ENCODE results near the gene OTUB2.
A peak's percentile ranks its signal among the peaks of the same experiment; 100 is the strongest.
"Not testable (repeated sequence)": the region's sequence is repeated elsewhere in the genome, so short reads cannot be mapped to it uniquely, and the experiment has no call there.

Gene OTUB2

GRCh38 chr14:94062344-94062940, 36.3 kb downstream of the OTUB2 start (continued):
- no peak for TF ChIP-seq ZFP3 (CRISPR knock-in tag; IDR thresholded peaks at IDR 0.05)
- TF ChIP-seq TOX (CRISPR knock-in tag; IDR thresholded peaks at IDR 0.05; ENCODE audit: borderline replicate concordance): no peak
- no peak for TF ChIP-seq ARNTL (CRISPR knock-in tag; IDR thresholded peaks at IDR 0.05; ENCODE audit: borderline replicate concordance, low read depth)
- TF ChIP-seq, protein P1, sequence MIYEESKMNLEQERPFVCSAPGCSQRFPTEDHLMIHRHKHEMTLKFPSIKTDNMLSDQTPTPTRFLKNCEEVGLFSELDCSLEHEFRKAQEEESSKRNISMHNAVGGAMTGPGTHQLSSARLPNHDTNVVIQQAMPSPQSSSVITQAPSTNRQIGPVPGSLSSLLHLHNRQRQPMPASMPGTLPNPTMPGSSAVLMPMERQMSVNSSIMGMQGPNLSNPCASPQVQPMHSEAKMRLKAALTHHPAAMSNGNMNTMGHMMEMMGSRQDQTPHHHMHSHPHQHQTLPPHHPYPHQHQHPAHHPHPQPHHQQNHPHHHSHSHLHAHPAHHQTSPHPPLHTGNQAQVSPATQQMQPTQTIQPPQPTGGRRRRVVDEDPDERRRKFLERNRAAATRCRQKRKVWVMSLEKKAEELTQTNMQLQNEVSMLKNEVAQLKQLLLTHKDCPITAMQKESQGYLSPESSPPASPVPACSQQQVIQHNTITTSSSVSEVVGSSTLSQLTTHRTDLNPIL (CRISPR knock-in tag; IDR thresholded peaks at IDR 0.05; ENCODE audit: low read depth): no peak
- no peak for TF ChIP-seq PPARA (CRISPR knock-in tag; IDR thresholded peaks at IDR 0.05; ENCODE audit: borderline replicate concordance)
- TF ChIP-seq ZNF8 (CRISPR knock-in tag; IDR thresholded peaks at IDR 0.05): no peak

DNA sequence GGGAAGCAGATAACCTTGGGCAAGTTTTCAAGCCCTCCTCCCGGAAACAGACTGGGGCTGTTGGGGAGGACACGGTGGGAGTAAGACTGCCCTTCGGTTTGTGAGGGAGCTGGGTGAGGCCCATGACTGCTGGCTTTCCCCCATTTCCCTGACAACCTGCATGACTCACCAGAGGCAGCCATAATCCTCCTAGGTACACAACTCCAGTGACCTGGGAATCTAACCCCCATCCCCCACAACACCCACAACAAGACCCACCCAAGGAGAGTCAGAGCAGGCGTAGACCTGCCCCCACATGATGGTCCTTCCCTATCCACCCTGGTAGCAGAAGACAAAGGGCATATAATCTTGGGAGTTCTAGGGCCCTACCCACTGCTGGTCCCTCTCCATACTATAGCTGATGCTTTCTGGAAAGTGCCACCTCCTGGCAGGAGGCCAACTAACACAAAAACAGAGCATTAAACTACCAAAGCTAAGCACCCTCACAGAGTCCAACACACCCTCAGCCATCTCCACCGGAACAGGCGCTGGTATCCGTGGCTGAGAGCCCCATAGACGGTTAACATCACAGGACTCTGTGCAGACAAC, 40.0 kb downstream of the OTUB2 start:
- TF ChIP-seq GLIS3 (CRISPR knock-in tag; IDR thresholded peaks at IDR 0.05): no peak
- no peak for TF ChIP-seq ARNTL (CRISPR knock-in tag; IDR thresholded peaks at IDR 0.05; ENCODE audit: borderline replicate concordance, low read depth)
- TF ChIP-seq, protein P2, sequence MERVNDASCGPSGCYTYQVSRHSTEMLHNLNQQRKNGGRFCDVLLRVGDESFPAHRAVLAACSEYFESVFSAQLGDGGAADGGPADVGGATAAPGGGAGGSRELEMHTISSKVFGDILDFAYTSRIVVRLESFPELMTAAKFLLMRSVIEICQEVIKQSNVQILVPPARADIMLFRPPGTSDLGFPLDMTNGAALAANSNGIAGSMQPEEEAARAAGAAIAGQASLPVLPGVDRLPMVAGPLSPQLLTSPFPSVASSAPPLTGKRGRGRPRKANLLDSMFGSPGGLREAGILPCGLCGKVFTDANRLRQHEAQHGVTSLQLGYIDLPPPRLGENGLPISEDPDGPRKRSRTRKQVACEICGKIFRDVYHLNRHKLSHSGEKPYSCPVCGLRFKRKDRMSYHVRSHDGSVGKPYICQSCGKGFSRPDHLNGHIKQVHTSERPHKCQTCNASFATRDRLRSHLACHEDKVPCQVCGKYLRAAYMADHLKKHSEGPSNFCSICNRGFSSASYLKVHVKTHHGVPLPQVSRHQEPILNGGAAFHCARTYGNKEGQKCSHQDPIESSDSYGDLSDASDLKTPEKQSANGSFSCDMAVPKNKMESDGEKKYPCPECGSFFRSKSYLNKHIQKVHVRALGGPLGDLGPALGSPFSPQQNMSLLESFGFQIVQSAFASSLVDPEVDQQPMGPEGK (CRISPR knock-in tag; IDR thresholded peaks at IDR 0.05; ENCODE audit: borderline replicate concordance): no peak
- no peak for TF ChIP-seq ZC3H10 (CRISPR knock-in tag; IDR thresholded peaks at IDR 0.05)
- no peak for TF ChIP-seq ZNF565 (CRISPR knock-in tag; conservative IDR thresholded peaks at IDR 0.05; ENCODE audit: low read depth)
- no peak for TF ChIP-seq SNAI2 (CRISPR knock-in tag; IDR thresholded peaks at IDR 0.05)
- no peak for ATAC-seq

DNA sequence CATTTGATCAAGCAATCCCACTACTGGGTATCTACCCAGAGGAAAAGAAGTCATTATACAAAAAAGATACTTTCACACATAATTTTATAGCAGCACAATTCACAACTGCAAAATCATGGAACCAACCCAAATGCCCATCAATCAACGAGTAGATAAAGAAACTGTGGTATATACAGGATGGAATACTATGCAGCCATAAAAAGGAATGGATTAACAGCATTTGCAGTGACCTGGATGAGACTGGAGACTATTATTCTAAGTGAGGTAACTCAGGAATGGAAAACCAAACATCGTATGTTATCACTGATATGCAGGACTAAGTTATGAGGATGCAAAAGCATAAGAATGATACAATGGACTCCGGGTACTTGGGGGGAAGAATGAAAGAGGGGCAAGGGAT, 45.9 kb downstream of the OTUB2 start:
- TF ChIP-seq ZNF8 (CRISPR knock-in tag; IDR thresholded peaks at IDR 0.05): peak; percentile 57; the same call in 1 of the 2 replicates
- ATAC-seq: not testable (repeated sequence)

GRCh38 chr14:94074534-94074933, 48.4 kb downstream of the OTUB2 start:
- ATAC-seq: no peak
- TF ChIP-seq TOX (CRISPR knock-in tag; IDR thresholded peaks at IDR 0.05; ENCODE audit: borderline replicate concordance) (no peak), RARB (CRISPR knock-in tag; IDR thresholded peaks at IDR 0.05) (no peak), OSR1 (CRISPR knock-in tag; IDR thresholded peaks at IDR 0.05) (no peak), ZFP30 (CRISPR knock-in tag; IDR thresholded peaks at IDR 0.05) (no peak), ARNTL (CRISPR knock-in tag; IDR thresholded peaks at IDR 0.05; ENCODE audit: borderline replicate concordance, low read depth) (no peak), TSHZ2 (CRISPR knock-in tag; IDR thresholded peaks at IDR 0.05) (no peak), PPARA (CRISPR knock-in tag; IDR thresholded peaks at IDR 0.05; ENCODE audit: borderline replicate concordance) (no peak), ZNF565 (CRISPR knock-in tag; conservative IDR thresholded peaks at IDR 0.05; ENCODE audit: low read depth) (no peak), TCF4 (CRISPR knock-in tag; IDR thresholded peaks at IDR 0.05; ENCODE audit: borderline replicate concordance) (no peak), ESRRG (CRISPR knock-in tag; IDR thresholded peaks at IDR 0.05) (no peak), ZNF70 (CRISPR knock-in tag; IDR thresholded peaks at IDR 0.05) (no peak), ZC3H10 (CRISPR knock-in tag; IDR thresholded peaks at IDR 0.05) (no peak), ZFP3 (CRISPR knock-in tag; IDR thresholded peaks at IDR 0.05) (no peak), GLIS3 (CRISPR knock-in tag; IDR thresholded peaks at IDR 0.05) (no peak), ZNF8 (CRISPR knock-in tag; IDR thresholded peaks at IDR 0.05) (no peak)
- TF ChIP-seq, protein P3, sequence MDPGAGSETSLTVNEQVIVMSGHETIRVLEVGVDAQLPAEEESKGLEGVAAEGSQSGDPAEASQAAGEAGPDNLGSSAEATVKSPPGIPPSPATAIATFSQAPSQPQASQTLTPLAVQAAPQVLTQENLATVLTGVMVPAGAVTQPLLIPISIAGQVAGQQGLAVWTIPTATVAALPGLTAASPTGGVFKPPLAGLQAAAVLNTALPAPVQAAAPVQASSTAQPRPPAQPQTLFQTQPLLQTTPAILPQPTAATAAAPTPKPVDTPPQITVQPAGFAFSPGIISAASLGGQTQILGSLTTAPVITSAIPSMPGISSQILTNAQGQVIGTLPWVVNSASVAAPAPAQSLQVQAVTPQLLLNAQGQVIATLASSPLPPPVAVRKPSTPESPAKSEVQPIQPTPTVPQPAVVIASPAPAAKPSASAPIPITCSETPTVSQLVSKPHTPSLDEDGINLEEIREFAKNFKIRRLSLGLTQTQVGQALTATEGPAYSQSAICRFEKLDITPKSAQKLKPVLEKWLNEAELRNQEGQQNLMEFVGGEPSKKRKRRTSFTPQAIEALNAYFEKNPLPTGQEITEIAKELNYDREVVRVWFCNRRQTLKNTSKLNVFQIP (CRISPR knock-in tag; IDR thresholded peaks at IDR 0.05; ENCODE audit: borderline replicate concordance, low read depth): no peak
- TF ChIP-seq, protein P4, sequence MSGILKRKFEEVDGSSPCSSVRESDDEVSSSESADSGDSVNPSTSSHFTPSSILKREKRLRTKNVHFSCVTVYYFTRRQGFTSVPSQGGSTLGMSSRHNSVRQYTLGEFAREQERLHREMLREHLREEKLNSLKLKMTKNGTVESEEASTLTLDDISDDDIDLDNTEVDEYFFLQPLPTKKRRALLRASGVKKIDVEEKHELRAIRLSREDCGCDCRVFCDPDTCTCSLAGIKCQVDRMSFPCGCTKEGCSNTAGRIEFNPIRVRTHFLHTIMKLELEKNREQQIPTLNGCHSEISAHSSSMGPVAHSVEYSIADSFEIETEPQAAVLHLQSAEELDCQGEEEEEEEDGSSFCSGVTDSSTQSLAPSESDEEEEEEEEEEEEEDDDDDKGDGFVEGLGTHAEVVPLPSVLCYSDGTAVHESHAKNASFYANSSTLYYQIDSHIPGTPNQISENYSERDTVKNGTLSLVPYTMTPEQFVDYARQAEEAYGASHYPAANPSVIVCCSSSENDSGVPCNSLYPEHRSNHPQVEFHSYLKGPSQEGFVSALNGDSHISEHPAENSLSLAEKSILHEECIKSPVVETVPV (CRISPR knock-in tag; IDR thresholded peaks at IDR 0.05): no peak
